ENCODE measurements around the gene SELENOT. TPM values are rescaled to one million over a fixed set of nuclear protein-coding genes. Genes with fewer than 3 reads are reported as not detected.

The SELENOT gene
- total RNA-seq, 1 experiment from 2014 or later: 81.6 TPM

- H3K4me3 ChIP-seq (replicated peaks in 1 of 2; ENCODE audit: low read depth in 1 of 2, low read length in 2 of 2): no peak overlapping the region
- no peak overlapping the region for H2AFZ ChIP-seq (ENCODE audit: low read depth, low read length, poor library complexity, severe bottlenecking)
- BruUV-seq (replicated peaks): no TSS peak
- peaks cover 7% of the 10 kb centered on the region; the same call in 1 of the 2 replicates for H4K20me1 ChIP-seq (ENCODE audit: insufficient read depth)
- DNase-seq (ENCODE audit: low read depth, low spot score) (no peak), ATAC-seq (no peak)
- no peaks in the 10 kb centered on the region for H3K9me3 ChIP-seq (ENCODE audit: control insufficient read depth in 1 of 2, insufficient read depth in 1 of 2, low read depth in 1 of 2, low read length in 2 of 2)
- POLR2A ChIA-PET: no interaction called here
- peaks cover 2 to 4% of the 10 kb centered on the region in 2 experiments; a peak in 2 of 4 replicates for H3K36me3 ChIP-seq (ENCODE audit: control insufficient read depth in 1 of 2, insufficient read depth in 2 of 2, low read length in 2 of 2)
- CTCF ChIA-PET: no interaction called here
- no peak overlapping the region for H3K4me2 ChIP-seq (ENCODE audit: low read length)
- no peaks in the 10 kb centered on the region for H3K9me2 ChIP-seq (ENCODE audit: insufficient read depth)
- no peaks in the 10 kb centered on the region for H3K27me3 ChIP-seq (ENCODE audit: insufficient read depth, low read length)
- no peak for TF ChIP-seq ZNF274 (IDR thresholded peaks at IDR 0.05; ENCODE audit: low read depth, low read length)
- TF ChIP-seq SRF (IDR thresholded peaks at IDR 0.05; ENCODE audit: low read depth): no peak
- no peak for TF ChIP-seq CEBPB (IDR thresholded peaks at IDR 0.05; ENCODE audit: low read depth)
- RAD21 ChIA-PET (ENCODE audit: low non-redundant PET in 1 of 2, low total read pairs in 2 of 2, uncharacterized antibody in 2 of 2, unreplicated experiment in 2 of 2): no interaction called here
- no peak overlapping the region for H3K27ac ChIP-seq (ENCODE audit: low read depth, low read length)
- no peaks in the 10 kb centered on the region for H3K4me1 ChIP-seq (ENCODE audit: control insufficient read depth in 1 of 2, insufficient read depth in 2 of 2, low read length in 2 of 2)
- H3K79me2 ChIP-seq (ENCODE audit: insufficient read depth, low read length): peaks cover 46% of the 10 kb centered on the region
- intact Hi-C loops (cut with micrococcal nuclease): no loop called here
- no peak overlapping the region for H3K9ac ChIP-seq (ENCODE audit: low read length)
Measured at GRCh38 chr3:150623945-150624344, 20.8 kb downstream of the SELENOT start.

- Histone ChIP-seq H3K27ac (ENCODE audit: low read depth, low read length) (no peak overlapping the region), H4K20me1 (ENCODE audit: insufficient read depth) (peaks cover 7% of the 10 kb centered on the region; the same call in 1 of the 2 replicates), H2AFZ (ENCODE audit: low read depth, low read length, poor library complexity, severe bottlenecking) (no peak overlapping the region), H3K36me3 (ENCODE audit: control insufficient read depth in 1 of 2, insufficient read depth in 2 of 2, low read length in 2 of 2) (peaks cover 2 to 8% of the 10 kb centered on the region in 2 experiments; a peak in 2 of 4 replicates), H3K79me2 (ENCODE audit: insufficient read depth, low read length) (peaks cover 24% of the 10 kb centered on the region), H3K27me3 (ENCODE audit: insufficient read depth, low read length) (no peaks in the 10 kb centered on the region), H3K4me1 (ENCODE audit: control insufficient read depth in 1 of 2, insufficient read depth in 2 of 2, low read length in 2 of 2) (no peaks in the 10 kb centered on the region), H3K4me2 (ENCODE audit: low read length) (no peak overlapping the region), H3K9me3 (ENCODE audit: control insufficient read depth in 1 of 2, insufficient read depth in 1 of 2, low read depth in 1 of 2, low read length in 2 of 2) (no peaks in the 10 kb centered on the region), H3K4me3 (replicated peaks in 1 of 2; ENCODE audit: low read depth in 1 of 2, low read length in 2 of 2) (no peak overlapping the region), H3K9ac (ENCODE audit: low read length) (no peak overlapping the region), H3K9me2 (ENCODE audit: insufficient read depth) (no peaks in the 10 kb centered on the region)
- ATAC-seq (no peak), DNase-seq (ENCODE audit: low read depth, low spot score) (no peak)
- ChIA-PET RAD21 (ENCODE audit: low non-redundant PET in 1 of 2, low total read pairs in 2 of 2, uncharacterized antibody in 2 of 2, unreplicated experiment in 2 of 2) (no interaction called here), CTCF (no interaction called here), POLR2A (no interaction called here)
- intact Hi-C loops (cut with micrococcal nuclease): no loop called here
- BruUV-seq (replicated peaks): no TSS peak
- no peak for TF ChIP-seq ATF3 (IDR thresholded peaks at IDR 0.05)
- no peak for TF ChIP-seq EGR1 (IDR thresholded peaks at IDR 0.05; ENCODE audit: low read depth)
- TF ChIP-seq, protein P1, sequence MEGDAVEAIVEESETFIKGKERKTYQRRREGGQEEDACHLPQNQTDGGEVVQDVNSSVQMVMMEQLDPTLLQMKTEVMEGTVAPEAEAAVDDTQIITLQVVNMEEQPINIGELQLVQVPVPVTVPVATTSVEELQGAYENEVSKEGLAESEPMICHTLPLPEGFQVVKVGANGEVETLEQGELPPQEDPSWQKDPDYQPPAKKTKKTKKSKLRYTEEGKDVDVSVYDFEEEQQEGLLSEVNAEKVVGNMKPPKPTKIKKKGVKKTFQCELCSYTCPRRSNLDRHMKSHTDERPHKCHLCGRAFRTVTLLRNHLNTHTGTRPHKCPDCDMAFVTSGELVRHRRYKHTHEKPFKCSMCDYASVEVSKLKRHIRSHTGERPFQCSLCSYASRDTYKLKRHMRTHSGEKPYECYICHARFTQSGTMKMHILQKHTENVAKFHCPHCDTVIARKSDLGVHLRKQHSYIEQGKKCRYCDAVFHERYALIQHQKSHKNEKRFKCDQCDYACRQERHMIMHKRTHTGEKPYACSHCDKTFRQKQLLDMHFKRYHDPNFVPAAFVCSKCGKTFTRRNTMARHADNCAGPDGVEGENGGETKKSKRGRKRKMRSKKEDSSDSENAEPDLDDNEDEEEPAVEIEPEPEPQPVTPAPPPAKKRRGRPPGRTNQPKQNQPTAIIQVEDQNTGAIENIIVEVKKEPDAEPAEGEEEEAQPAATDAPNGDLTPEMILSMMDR (IDR thresholded peaks at IDR 0.05 in 2 of 3, conservative IDR thresholded peaks at IDR 0.05 in 1 of 3; ENCODE audit: borderline replicate concordance in 1 of 3, insufficient read depth in 1 of 3, low read depth in 2 of 3, low read length in 2 of 3): no peak
- TF ChIP-seq CBX3 (IDR thresholded peaks at IDR 0.05; ENCODE audit: low read depth): no peak
- TF ChIP-seq SP1 (IDR thresholded peaks at IDR 0.05; ENCODE audit: low read depth): no peak
- TF ChIP-seq MAX (IDR thresholded peaks at IDR 0.05): no peak
- TF ChIP-seq EZH2phosphoT487 (IDR thresholded peaks at IDR 0.05; ENCODE audit: borderline replicate concordance): no peak
- TF ChIP-seq, protein P2, sequence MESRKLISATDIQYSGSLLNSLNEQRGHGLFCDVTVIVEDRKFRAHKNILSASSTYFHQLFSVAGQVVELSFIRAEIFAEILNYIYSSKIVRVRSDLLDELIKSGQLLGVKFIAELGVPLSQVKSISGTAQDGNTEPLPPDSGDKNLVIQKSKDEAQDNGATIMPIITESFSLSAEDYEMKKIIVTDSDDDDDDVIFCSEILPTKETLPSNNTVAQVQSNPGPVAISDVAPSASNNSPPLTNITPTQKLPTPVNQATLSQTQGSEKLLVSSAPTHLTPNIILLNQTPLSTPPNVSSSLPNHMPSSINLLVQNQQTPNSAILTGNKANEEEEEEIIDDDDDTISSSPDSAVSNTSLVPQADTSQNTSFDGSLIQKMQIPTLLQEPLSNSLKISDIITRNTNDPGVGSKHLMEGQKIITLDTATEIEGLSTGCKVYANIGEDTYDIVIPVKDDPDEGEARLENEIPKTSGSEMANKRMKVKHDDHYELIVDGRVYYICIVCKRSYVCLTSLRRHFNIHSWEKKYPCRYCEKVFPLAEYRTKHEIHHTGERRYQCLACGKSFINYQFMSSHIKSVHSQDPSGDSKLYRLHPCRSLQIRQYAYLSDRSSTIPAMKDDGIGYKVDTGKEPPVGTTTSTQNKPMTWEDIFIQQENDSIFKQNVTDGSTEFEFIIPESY (IDR thresholded peaks at IDR 0.05; ENCODE audit: extremely low read depth, insufficient replicate concordance, low read length): no peak
Measured at GRCh38 chr3:150626148-150626930, 23.2 kb downstream of the SELENOT start.
